Nephron (organoid): ENCODE results near the gene CBLC.
A peak's percentile ranks its signal among the peaks of the same experiment; 100 is the strongest.

Source experiments
- H3K27ac Mint-ChIP-seq, 3 experiments: 2 replicates each; pipeline ENCODE4 v1.8.0; 2020; ENCODE audit warnings: mixed read lengths in 3 of 3, mild to moderate bottlenecking in 2 of 3, moderate library complexity in 1 of 3
- H3K27me3 Mint-ChIP-seq: 2 replicates; pipeline ENCODE4 v1.8.0; 2021; ENCODE audit warnings: low read depth, mild to moderate bottlenecking, moderate library complexity, mixed read lengths
- H3K36me3 Mint-ChIP-seq: 2 replicates; pipeline ENCODE4 v1.8.0; 2020; ENCODE audit warnings: low read depth, mixed read lengths
- H3K4me1 Mint-ChIP-seq: 2 replicates; pipeline ENCODE4 v1.8.0; 2020; ENCODE audit warnings: mixed read lengths
- H3K4me3 Mint-ChIP-seq, 3 experiments: 2 replicates each; pipeline ENCODE4 v1.8.0; 2020; ENCODE audit warnings: mild to moderate bottlenecking in 3 of 3, mixed read lengths in 3 of 3, moderate library complexity in 2 of 3
- H3K9me3 Mint-ChIP-seq: 2 replicates; pipeline ENCODE4 v1.8.0; 2020; ENCODE audit warnings: mixed read lengths
- TF ChIP-seq, protein P1 (sequence below), 3 experiments: fragments of 200-600 bp; sonication (generic); IDR thresholded peaks; one replicate each; pipeline ENCODE4 v1.5.0; 2021; ENCODE audit warnings: antibody characterized with exemption in 3 of 3; ENCODE audit not compliant: unreplicated experiment in 3 of 3

Gene CBLC

DNA sequence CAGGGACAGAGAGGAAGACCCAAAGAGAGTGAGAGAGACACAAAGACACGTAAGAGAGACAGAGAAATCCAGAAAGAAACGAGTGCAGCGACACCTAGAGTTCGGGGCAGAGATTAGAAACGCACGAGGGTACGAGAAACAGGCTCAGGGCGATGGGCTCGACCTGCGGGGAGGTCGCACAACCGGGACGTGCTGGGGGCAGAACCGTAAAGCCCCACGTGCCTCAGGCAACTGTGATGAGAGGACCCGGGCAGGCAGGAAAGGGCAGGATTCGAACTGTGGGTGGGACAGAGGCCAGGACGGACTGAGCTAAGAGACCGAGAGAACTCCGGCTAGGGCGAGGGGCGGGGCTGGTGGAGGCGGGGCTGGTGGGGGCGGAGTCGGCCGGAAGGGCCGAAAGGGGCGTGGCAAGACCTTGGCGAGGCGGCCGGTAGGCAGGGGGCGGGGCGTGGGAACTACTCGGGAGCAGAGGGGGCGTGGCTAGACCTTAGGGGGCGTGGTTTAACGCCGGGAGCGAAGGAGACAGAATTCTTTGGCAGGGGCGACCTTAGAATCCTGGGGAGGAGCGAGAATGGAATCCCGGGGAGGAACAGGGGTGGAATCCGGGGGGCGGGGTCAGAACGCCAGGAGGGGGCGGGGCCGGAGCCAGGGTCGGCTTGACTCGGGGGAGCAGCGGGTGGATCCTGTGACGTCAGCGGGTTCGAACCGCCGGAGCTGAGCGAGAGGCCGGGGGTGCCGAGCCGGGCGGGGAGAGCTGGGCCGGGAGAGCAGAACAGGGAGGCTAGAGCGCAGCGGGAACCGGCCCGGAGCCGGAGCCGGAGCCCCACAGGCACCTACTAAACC lies 68.1 kb downstream of the CBLC start, which contains the start of gene NECTIN2:
NECTIN2 (plus strand) TSS at position 686 of the 843 bp plus-strand sequence. CDS start 229 bp downstream, outside the sequence.
- H3K9me3 Mint-ChIP-seq = no peaks in the 10 kb centered on the region
- H3K4me3 Mint-ChIP-seq = peak within 1 kb of the TSS; percentile 91 to 99 (median 99)
- H3K27ac Mint-ChIP-seq = peak within 1 kb of the TSS; percentile 53 to 99 (median 94)
- H3K4me1 Mint-ChIP-seq = peaks cover 32% of the 10 kb centered on the region
- no peaks in the 10 kb centered on the region for H3K36me3 Mint-ChIP-seq
- H3K27me3 Mint-ChIP-seq = no peaks in the 10 kb centered on the region
- TF ChIP-seq, protein P1, sequence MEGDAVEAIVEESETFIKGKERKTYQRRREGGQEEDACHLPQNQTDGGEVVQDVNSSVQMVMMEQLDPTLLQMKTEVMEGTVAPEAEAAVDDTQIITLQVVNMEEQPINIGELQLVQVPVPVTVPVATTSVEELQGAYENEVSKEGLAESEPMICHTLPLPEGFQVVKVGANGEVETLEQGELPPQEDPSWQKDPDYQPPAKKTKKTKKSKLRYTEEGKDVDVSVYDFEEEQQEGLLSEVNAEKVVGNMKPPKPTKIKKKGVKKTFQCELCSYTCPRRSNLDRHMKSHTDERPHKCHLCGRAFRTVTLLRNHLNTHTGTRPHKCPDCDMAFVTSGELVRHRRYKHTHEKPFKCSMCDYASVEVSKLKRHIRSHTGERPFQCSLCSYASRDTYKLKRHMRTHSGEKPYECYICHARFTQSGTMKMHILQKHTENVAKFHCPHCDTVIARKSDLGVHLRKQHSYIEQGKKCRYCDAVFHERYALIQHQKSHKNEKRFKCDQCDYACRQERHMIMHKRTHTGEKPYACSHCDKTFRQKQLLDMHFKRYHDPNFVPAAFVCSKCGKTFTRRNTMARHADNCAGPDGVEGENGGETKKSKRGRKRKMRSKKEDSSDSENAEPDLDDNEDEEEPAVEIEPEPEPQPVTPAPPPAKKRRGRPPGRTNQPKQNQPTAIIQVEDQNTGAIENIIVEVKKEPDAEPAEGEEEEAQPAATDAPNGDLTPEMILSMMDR (IDR thresholded peaks at IDR 0.05; ENCODE audit: unreplicated experiment in 3 of 3) = peak; percentile 61 to 80 (median 65)

DNA sequence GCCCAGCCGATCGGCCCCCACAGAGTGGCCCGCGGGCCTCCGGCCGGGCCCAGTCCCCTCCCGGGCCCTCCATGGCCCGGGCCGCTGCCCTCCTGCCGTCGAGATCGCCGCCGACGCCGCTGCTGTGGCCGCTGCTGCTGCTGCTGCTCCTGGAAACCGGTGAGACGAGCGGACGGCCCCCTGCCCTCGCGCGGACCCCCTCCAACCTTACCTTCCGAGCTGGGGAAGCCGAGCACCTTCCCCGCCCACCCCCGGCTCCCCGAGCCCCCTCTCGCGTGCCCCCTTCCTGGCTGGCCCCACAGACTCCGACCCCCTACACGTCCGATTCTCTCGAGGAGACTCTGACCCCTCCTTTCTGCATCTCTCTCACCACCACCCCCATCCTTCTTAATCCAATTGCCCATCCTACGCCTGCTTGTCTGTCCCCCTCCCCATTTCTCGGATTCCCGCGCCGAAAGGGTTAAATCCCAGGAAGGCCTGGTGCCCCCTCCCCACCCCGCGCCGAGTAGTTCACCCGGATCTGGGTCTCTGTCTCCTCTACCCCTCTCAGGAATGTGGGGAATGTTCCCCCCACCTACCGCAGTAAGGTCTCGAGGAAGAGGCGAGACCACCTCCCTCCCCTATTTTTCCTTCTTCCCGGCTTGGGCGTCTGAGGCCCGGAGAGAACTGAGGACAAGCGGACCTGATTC lies 68.9 kb downstream of the CBLC start:
- TF ChIP-seq, protein P1 (IDR thresholded peaks at IDR 0.05; ENCODE audit: unreplicated experiment in 3 of 3) = no peak
- H3K4me1 Mint-ChIP-seq = peaks cover 32% of the 10 kb centered on the region
- peak overlapping the region; percentile 53 to 99 (median 94) for H3K27ac Mint-ChIP-seq
- H3K4me3 Mint-ChIP-seq = peak overlapping the region; percentile 91 to 99 (median 99)
- no peaks in the 10 kb centered on the region for H3K27me3 Mint-ChIP-seq
- H3K9me3 Mint-ChIP-seq = no peaks in the 10 kb centered on the region
- H3K36me3 Mint-ChIP-seq = no peaks in the 10 kb centered on the region

DNA sequence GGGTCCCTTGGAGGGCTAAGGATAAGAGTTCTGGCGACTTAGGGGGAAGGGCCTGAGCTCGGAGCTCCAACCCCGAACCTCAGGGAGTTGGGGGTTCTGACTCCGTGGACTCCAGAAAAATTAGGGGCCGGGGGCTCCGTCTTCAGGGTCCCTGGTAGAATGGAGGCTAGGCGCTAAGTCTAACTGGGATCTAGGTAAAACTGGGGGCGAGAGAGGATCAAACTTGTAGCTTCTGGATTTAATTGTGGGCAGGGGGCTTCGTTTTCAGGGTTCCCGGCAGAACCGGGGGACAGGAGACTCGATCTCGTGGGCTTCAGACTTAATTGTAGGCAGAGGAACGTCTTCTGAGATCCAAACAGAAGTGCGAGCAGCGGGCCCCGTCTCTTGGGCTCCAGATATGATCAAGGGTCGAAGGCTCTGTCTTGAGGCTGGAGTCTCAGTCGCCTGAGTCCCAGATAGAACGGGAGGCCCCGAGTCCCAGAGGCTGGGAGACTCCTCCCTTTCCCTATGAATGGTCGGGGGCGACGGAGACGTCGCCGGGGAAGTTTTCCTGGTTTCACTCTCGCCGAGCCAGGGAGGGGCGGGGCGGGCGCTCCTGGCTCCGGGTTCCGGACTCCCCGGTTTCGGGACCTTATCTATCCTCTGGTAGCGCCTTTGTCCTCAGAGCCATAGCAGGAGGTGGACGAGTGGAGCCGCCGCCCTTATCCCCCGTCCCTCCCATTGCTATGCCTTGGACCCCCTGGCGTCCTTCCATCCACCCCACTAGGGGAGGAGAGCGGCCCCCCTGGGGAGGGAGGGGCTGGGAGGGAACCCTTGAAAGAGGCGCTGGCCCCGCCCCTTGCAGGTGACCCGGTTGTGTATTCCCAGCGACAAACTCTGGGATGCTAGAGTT lies 69.7 kb downstream of the CBLC start:
- Mint-ChIP-seq H3K27me3 (no peaks in the 10 kb centered on the region), H3K4me1 (peaks cover 33% of the 10 kb centered on the region), H3K36me3 (peaks cover 1% of the 10 kb centered on the region), H3K4me3 (peak overlapping the region; percentile 91 to 99 (median 99)), H3K9me3 (no peaks in the 10 kb centered on the region), H3K27ac (peak overlapping the region; percentile 53 to 99 (median 94))
- TF ChIP-seq, protein P1 (IDR thresholded peaks at IDR 0.05; ENCODE audit: unreplicated experiment in 3 of 3) = no peak

DNA sequence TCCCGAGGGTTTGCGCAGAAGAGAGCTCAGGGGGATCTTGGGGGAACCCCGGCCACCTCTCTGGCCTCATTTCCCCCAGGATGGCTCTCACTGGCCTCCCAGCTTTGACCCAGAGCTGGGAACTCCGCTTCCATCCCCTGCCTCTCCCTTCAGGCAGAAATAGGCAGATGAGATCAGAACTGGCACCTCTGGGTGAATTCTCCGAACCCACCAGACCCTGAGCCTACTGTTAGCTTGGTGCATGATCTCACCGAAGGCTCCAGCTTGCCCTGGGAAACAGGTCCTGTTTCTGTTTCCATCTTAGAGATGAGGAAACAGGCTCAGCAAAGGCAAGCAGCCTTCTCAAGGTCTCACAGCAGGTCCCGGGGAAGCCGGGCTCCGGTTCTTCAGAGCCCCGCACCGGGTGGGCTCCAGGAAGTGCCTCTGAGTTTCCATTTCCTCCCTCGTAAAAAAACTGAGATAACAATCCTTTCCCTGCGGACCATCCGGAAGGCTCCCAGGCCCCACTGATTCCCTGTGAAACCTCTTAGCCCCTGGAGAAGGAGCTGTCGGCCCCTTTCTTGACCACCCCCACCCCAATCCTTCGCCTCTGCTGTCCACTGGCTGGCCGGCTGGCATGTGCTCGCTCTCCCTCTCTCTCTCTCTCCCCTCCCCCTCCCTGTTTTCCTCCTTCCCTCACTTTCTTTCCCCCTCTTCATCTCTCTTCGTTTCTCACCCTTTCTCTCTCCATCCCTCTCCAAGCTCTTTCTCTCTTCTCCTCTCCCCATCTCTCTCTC lies 70.5 kb downstream of the CBLC start:
- peaks cover 36% of the 10 kb centered on the region for H3K4me1 Mint-ChIP-seq
- H3K36me3 Mint-ChIP-seq = peaks cover 5% of the 10 kb centered on the region
- peak overlapping the region; percentile 91 to 99 (median 99) for H3K4me3 Mint-ChIP-seq
- H3K9me3 Mint-ChIP-seq = no peaks in the 10 kb centered on the region
- no peaks in the 10 kb centered on the region for H3K27me3 Mint-ChIP-seq
- peak overlapping the region; percentile 53 to 99 (median 94) for H3K27ac Mint-ChIP-seq
- TF ChIP-seq, protein P1 (IDR thresholded peaks at IDR 0.05; ENCODE audit: unreplicated experiment in 3 of 3) = no peak
